Smooth muscle cell (in vitro differentiated cells): ENCODE data around the gene AGO3. TPM values are rescaled to one million over a fixed set of nuclear protein-coding genes. Genes with fewer than 3 reads are reported as not detected.
A peak's percentile ranks its signal among the peaks of the same experiment; 100 is the strongest.

Source experiments
- DNase-seq: peaks from one replicate; lab custom pipeline; 2025; ENCODE audit not compliant: unreplicated experiment; lab: John Stamatoyannopoulos, UW
- H2AFZ ChIP-seq: fragments of 200-600 bp; sonication (generic); 2 replicates; pipeline ENCODE4 v1.6.0; 2016; ENCODE audit warnings: antibody characterized with exemption, low read depth, mild to moderate bottlenecking
- H3F3A ChIP-seq: fragments of 200-600 bp; sonication (generic); 2 replicates; pipeline ENCODE4 v1.6.0; 2017; ENCODE audit warnings: antibody characterized with exemption, low read depth
- H3K27ac ChIP-seq: fragments of 200-600 bp; sonication (generic); 2 replicates; pipeline ENCODE4 v1.5.1; 2016; ENCODE audit warnings: low read depth, mild to moderate bottlenecking
- H3K27me3 ChIP-seq: fragments of 200-600 bp; sonication (generic); 2 replicates; pipeline ENCODE4 v1.6.1; 2016; ENCODE audit warnings: low read depth, mild to moderate bottlenecking
- H3K36me3 ChIP-seq: fragments of 200-600 bp; sonication (generic); 2 replicates; pipeline ENCODE4 v1.5.1; 2016; ENCODE audit warnings: low read depth
- H3K4me1 ChIP-seq: fragments of 200-600 bp; sonication (generic); 2 replicates; pipeline ENCODE4 v1.5.1; 2016; ENCODE audit warnings: low read depth
- H3K4me2 ChIP-seq: fragments of 200-600 bp; sonication (generic); 2 replicates; pipeline ENCODE4 v1.6.0; 2016; ENCODE audit warnings: mild to moderate bottlenecking
- H3K4me3 ChIP-seq: fragments of 200-600 bp; sonication (generic); 2 replicates; pipeline ENCODE4 v1.5.1; 2016; ENCODE audit warnings: mild to moderate bottlenecking
- H3K79me2 ChIP-seq: fragments of 200-600 bp; sonication (generic); 2 replicates; pipeline ENCODE4 v1.6.0; 2016; ENCODE audit warnings: low read depth, mild to moderate bottlenecking
- H3K9ac ChIP-seq: fragments of 200-600 bp; sonication (generic); 2 replicates; pipeline ENCODE4 v1.6.0; 2016; ENCODE audit warnings: low read depth
- H3K9me3 ChIP-seq: fragments of 200-600 bp; sonication (generic); replicated peaks from 2 replicates; pipeline ENCODE4 v1.5.1; 2016; ENCODE audit warnings: low read depth
- H4K20me1 ChIP-seq: fragments of 200-600 bp; sonication (generic); 2 replicates; pipeline ENCODE4 v1.6.0; 2016; ENCODE audit warnings: low read depth
- WGBS: methylation state at CpG from one replicate; pipeline ENCODE4 v1.1.7; 2016; ENCODE audit warnings: low lambda C conversion rate; 5-methylcytosine and 5-hydroxymethylcytosine counted together
- polyA plus RNA-seq: library from polyadenylated mRNA; unstranded; fragments of >200 nt; fragmentation: Nextera tagmentation; extraction: Ambion mirVana; gene quantifications from 2 replicates; pipeline ENCODE4 v1.2.1, GENCODE V29; 2016
- total RNA-seq: library from RNA; depleted of rRNA; stranded (reverse); fragments of >200 nt; gene quantifications from 2 replicates; pipeline ENCODE4 v1.2.3, GENCODE V29; 2014
- TF ChIP-seq, protein P1 (sequence below): fragments of 200-600 bp; sonication (generic); IDR thresholded peaks from 2 replicates; pipeline ENCODE4 v1.5.1; 2017; ENCODE audit warnings: borderline replicate concordance, mild to moderate bottlenecking, antibody characterized with exemption; ENCODE audit not compliant: insufficient read depth, poor library complexity, severe bottlenecking

AGO3 gene
- total and polyA plus RNA-seq, 2 experiments from 2014 or later, result 14.3 to 31.6 TPM

DNA sequence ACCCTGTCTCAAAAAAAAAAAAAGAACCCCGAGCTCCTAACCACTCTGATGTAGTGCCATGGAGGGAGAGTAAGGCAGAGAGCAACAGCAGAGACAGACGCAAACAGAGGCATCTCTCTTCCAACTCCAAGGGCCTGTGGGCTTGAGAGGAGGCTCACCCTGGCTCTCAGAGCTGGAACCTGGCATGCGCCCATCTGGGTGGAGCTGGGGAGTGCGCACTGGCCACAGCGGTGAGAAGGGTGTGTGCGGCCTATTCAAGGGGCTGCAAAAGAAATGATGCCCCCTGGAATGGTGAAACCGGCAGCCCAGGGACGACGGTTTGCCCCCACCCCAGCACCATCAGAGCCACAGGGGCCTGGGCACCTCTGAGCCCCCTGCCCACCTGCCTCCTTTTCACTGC, 176.5 kb downstream of the AGO3 start:
- no peak overlapping the region for H3K4me2 ChIP-seq
- no peaks in the 10 kb centered on the region for H3K36me3 ChIP-seq
- H3K4me3 ChIP-seq, result no peak overlapping the region
- H2AFZ ChIP-seq, result no peak overlapping the region
- DNase-seq, result no peak
- no peaks in the 10 kb centered on the region for H3K9me3 ChIP-seq
- no peaks in the 10 kb centered on the region for H4K20me1 ChIP-seq
- WGBS, result 92% methylated on average over 9 of the region's 9 CpGs
- H3K27ac ChIP-seq, result no peak overlapping the region
- peaks cover 6% of the 10 kb centered on the region for H3K4me1 ChIP-seq
- TF ChIP-seq, protein P1, sequence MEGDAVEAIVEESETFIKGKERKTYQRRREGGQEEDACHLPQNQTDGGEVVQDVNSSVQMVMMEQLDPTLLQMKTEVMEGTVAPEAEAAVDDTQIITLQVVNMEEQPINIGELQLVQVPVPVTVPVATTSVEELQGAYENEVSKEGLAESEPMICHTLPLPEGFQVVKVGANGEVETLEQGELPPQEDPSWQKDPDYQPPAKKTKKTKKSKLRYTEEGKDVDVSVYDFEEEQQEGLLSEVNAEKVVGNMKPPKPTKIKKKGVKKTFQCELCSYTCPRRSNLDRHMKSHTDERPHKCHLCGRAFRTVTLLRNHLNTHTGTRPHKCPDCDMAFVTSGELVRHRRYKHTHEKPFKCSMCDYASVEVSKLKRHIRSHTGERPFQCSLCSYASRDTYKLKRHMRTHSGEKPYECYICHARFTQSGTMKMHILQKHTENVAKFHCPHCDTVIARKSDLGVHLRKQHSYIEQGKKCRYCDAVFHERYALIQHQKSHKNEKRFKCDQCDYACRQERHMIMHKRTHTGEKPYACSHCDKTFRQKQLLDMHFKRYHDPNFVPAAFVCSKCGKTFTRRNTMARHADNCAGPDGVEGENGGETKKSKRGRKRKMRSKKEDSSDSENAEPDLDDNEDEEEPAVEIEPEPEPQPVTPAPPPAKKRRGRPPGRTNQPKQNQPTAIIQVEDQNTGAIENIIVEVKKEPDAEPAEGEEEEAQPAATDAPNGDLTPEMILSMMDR, result no peak
- H3K79me2 ChIP-seq, result no peaks in the 10 kb centered on the region
- no peaks in the 10 kb centered on the region for H3K27me3 ChIP-seq
- peaks cover 2% of the 10 kb centered on the region for H3F3A ChIP-seq
- H3K9ac ChIP-seq, result no peak overlapping the region

DNA sequence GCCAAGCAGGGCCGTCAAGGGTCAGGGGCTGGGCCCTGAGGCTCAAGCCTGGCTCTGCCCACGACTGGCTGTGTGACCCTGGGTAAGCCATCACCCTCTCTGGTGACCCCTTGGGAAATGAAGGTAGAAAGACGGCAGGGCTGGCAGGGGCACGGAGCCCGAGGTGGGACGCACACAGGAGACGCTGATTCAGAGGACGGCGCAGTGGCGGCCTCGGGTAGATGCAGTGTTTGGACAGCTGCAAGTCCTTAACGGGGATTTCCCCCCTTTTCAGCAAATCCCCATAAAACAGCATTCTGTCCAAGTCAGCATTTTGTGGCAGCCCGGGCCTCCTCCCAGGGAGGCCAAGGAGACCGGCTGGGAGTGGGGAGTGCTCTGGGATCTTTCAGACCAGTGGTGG, 177.4 kb downstream of the AGO3 start:
- H3K4me2 ChIP-seq, result peak overlapping the region; percentile 80
- peak; percentile 35 for DNase-seq
- H3K9ac ChIP-seq, result peak overlapping the region; percentile 73

DNA sequence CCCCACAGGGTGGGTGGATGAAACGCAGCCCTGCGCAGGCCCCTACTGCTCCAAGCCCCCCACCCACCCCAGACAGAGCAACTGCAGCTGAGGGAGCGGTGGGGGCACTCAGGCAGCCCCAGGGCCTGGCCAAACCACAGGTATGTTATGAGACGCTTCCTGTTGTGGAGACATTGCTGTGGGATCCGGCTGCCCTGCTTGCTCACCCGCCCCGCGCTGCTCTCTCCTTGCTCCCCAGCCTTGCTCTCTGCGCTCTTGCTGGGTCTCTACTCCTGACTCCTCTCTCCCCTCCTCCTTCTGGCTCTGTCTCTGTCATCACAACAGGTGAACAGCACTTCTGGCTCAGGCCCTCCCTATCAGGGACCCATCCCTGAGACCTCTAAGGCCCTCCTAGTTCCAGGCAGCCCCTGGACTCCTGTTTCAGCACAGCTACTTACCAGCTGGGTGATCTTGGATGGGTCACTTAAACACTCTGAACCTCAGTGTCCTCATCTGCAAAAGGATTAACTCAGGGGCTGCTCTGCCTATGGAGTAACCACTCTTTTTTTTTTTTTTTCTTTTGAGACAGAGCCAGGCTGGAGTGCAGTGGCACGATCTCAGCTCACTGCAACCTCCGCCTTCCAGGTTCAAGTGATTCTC, 178.3 kb downstream of the AGO3 start:
- Histone ChIP-seq H3K27me3 (no peaks in the 10 kb centered on the region), H3K36me3 (no peaks in the 10 kb centered on the region), H3K9ac (peak overlapping the region; percentile 73), H3F3A (peaks cover 2% of the 10 kb centered on the region), H3K4me2 (peak overlapping the region; percentile 80), H4K20me1 (no peaks in the 10 kb centered on the region), H3K79me2 (no peaks in the 10 kb centered on the region), H3K9me3 (no peaks in the 10 kb centered on the region), H2AFZ (no peak overlapping the region), H3K4me1 (peaks cover 6% of the 10 kb centered on the region), H3K27ac (peak overlapping the region; percentile 94), H3K4me3 (no peak overlapping the region)
- WGBS, result 33% methylated on average over 10 of the region's 11 CpGs
- DNase-seq, result peak; percentile 33
- TF ChIP-seq, protein P1, result no peak

More for the DNA sequence above, 177.4 kb downstream of the AGO3 start:
- no peaks in the 10 kb centered on the region for H3K79me2 ChIP-seq
- no peaks in the 10 kb centered on the region for H4K20me1 ChIP-seq
- peaks cover 6% of the 10 kb centered on the region for H3K4me1 ChIP-seq
- no peak overlapping the region for H3K4me3 ChIP-seq
- WGBS, result 26% methylated on average over 14 of the region's 14 CpGs
- no peak overlapping the region for H2AFZ ChIP-seq
- peaks cover 2% of the 10 kb centered on the region for H3F3A ChIP-seq
- TF ChIP-seq, protein P1, result no peak
- peak overlapping the region; percentile 94 for H3K27ac ChIP-seq
- no peaks in the 10 kb centered on the region for H3K9me3 ChIP-seq
- H3K27me3 ChIP-seq, result no peaks in the 10 kb centered on the region
- H3K36me3 ChIP-seq, result no peaks in the 10 kb centered on the region

DNA sequence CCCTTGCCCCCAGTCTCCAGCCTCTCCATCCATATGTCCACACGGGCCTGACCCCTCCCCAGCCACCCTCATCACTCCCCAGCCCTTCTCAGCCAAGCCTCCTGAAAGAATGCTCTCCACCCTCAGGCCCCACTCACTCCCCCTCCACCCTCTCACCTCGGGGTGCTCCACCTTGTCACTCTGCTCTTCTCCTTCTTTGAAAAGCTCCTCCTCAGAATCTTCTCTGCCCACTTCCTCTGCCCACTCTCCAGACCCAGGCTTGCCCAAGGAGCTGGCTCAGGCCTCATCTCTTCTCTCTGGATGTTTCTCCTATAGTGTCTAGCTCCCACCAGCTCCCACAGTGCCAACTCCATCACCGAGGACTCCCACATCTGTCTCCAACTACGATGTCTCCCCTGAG, 180.2 kb downstream of the AGO3 start:
- H3K27me3 ChIP-seq, result no peaks in the 10 kb centered on the region
- peaks cover 16% of the 10 kb centered on the region for H3K4me1 ChIP-seq
- no peaks in the 10 kb centered on the region for H3K79me2 ChIP-seq
- H3K9me3 ChIP-seq, result no peaks in the 10 kb centered on the region
- H3K36me3 ChIP-seq, result no peaks in the 10 kb centered on the region
- H3K9ac ChIP-seq, result no peak overlapping the region
- no peak overlapping the region for H2AFZ ChIP-seq
- TF ChIP-seq, protein P1, result no peak
- no peaks in the 10 kb centered on the region for H4K20me1 ChIP-seq
- no peak overlapping the region for H3K4me3 ChIP-seq
- 82% methylated on average over 4 of the region's 4 CpGs for WGBS
- no peak overlapping the region for H3K4me2 ChIP-seq
- no peak overlapping the region for H3K27ac ChIP-seq
- H3F3A ChIP-seq, result peaks cover 6% of the 10 kb centered on the region
- DNase-seq, result no peak
